ENCODE results near the gene CCL1. TPM values are rescaled to one million over a fixed set of nuclear protein-coding genes. Genes with fewer than 3 reads are reported as not detected.

Gene CCL1
- total RNA-seq, 1 donor from 2014 or later = not detected

DNA sequence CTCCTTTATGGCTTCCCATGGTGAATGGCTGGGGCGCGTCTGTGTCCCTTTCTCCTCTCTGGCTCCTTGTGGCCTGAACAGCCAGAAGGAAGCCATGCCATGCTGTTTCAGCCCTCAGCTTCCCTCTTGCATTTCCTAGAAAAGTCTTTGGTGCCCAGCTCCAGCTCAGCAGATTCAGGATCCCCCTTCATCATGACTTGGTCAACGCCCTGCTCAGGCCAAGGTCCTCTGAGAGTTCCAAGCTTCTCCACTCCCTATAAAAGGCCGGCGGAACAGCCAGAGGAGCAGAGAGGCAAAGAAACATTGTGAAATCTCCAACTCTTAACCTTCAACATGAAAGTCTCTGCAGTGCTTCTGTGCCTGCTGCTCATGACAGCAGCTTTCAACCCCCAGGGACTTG lies 6.8 kb downstream of the CCL1 start, which contains the start of gene CCL13:
Gene CCL13 (plus strand): TSS at position 287 of the 400 bp plus-strand sequence. CDS start 47 bp downstream, at position 334.
- H2AFZ ChIP-seq (ENCODE audit: low read depth, low read length) = no peak within 1 kb of the TSS
- DNase-seq (ENCODE audit: low read depth) (no peak), FAIRE-seq (no peak)
- H3K4me1 ChIP-seq (ENCODE audit: insufficient read depth, low read length) = no peaks in the 10 kb centered on the region
- H3K9me3 ChIP-seq (ENCODE audit: insufficient read depth, low read depth, low read length) = no peaks in the 10 kb centered on the region
- no peak within 1 kb of the TSS for H3K27ac Mint-ChIP-seq (ENCODE audit: unreplicated experiment)
- H3K27ac ChIP-seq (ENCODE audit: low read depth, low read length) = no peak within 1 kb of the TSS
- peaks cover 21% of the 10 kb centered on the region for H3K27me3 Mint-ChIP-seq (ENCODE audit: low read depth, unreplicated experiment)
- H3K4me2 ChIP-seq (ENCODE audit: low read length) = no peak within 1 kb of the TSS
- H3K4me3 Mint-ChIP-seq (ENCODE audit: unreplicated experiment) = no peak within 1 kb of the TSS
- no peak within 1 kb of the TSS for H3K9ac ChIP-seq (ENCODE audit: low read length)
- H4K20me1 ChIP-seq (ENCODE audit: insufficient read depth, low read length) = no peaks in the 10 kb centered on the region
- H3K36me3 ChIP-seq (ENCODE audit: insufficient read depth, low read length) = no peaks in the 10 kb centered on the region
- no peaks in the 10 kb centered on the region for H3K36me3 Mint-ChIP-seq (ENCODE audit: low read depth, unreplicated experiment)
- H3K4me3 ChIP-seq (ENCODE audit: insufficient read depth, low read depth, low read length) = no peak within 1 kb of the TSS
- H3K79me2 ChIP-seq (ENCODE audit: insufficient read depth, low read length) = no peaks in the 10 kb centered on the region
- peaks cover 7% of the 10 kb centered on the region for H3K9me3 Mint-ChIP-seq (ENCODE audit: unreplicated experiment)
- TF ChIP-seq EZH2 (IDR thresholded peaks at IDR 0.05; ENCODE audit: insufficient read depth, low read length) = no peak
- TF ChIP-seq, protein P1, sequence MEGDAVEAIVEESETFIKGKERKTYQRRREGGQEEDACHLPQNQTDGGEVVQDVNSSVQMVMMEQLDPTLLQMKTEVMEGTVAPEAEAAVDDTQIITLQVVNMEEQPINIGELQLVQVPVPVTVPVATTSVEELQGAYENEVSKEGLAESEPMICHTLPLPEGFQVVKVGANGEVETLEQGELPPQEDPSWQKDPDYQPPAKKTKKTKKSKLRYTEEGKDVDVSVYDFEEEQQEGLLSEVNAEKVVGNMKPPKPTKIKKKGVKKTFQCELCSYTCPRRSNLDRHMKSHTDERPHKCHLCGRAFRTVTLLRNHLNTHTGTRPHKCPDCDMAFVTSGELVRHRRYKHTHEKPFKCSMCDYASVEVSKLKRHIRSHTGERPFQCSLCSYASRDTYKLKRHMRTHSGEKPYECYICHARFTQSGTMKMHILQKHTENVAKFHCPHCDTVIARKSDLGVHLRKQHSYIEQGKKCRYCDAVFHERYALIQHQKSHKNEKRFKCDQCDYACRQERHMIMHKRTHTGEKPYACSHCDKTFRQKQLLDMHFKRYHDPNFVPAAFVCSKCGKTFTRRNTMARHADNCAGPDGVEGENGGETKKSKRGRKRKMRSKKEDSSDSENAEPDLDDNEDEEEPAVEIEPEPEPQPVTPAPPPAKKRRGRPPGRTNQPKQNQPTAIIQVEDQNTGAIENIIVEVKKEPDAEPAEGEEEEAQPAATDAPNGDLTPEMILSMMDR (IDR thresholded peaks at IDR 0.05; ENCODE audit: insufficient read depth, low read depth, low read length) = no peak
- no peaks in the 10 kb centered on the region for H3K27me3 ChIP-seq (ENCODE audit: insufficient read depth, low read length)
- no peaks in the 10 kb centered on the region for H3K4me1 Mint-ChIP-seq (ENCODE audit: low read depth, unreplicated experiment)

DNA sequence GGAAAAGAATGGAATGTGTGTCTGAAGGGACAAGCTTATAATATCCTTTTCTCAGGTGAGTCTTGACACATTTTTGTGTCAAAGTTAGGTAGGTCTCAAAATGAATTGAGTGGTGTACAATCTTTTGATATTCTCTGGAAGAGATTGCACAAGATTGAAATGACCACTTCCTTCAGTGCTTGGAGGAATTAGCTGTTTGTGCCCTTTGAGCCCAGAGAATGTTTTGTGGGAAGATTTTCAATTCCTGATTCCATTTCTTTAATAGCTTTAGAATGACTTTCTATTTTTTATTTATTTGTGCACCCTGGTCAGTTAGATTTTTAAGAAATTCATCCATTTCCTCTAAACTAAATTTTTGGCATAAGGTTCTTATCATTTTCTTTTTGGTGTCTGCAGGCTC lies 8.4 kb downstream of the CCL1 start:
- Histone ChIP-seq H4K20me1 (ENCODE audit: insufficient read depth, low read length) (no peaks in the 10 kb centered on the region), H3K4me2 (ENCODE audit: low read length) (no peak overlapping the region), H3K36me3 (ENCODE audit: insufficient read depth, low read length) (no peaks in the 10 kb centered on the region), H2AFZ (ENCODE audit: low read depth, low read length) (no peak overlapping the region), H3K4me3 (ENCODE audit: insufficient read depth, low read depth, low read length) (no peak overlapping the region), H3K9ac (ENCODE audit: low read length) (no peak overlapping the region), H3K27ac (ENCODE audit: low read depth, low read length) (no peak overlapping the region), H3K27me3 (ENCODE audit: insufficient read depth, low read length) (no peaks in the 10 kb centered on the region), H3K4me1 (ENCODE audit: insufficient read depth, low read length) (no peaks in the 10 kb centered on the region), H3K9me3 (ENCODE audit: insufficient read depth, low read depth, low read length) (no peaks in the 10 kb centered on the region), H3K79me2 (ENCODE audit: insufficient read depth, low read length) (no peaks in the 10 kb centered on the region)
- Mint-ChIP-seq H3K36me3 (ENCODE audit: low read depth, unreplicated experiment) (no peaks in the 10 kb centered on the region), H3K9me3 (ENCODE audit: unreplicated experiment) (peaks cover 7% of the 10 kb centered on the region), H3K4me3 (ENCODE audit: unreplicated experiment) (no peak overlapping the region), H3K27me3 (ENCODE audit: low read depth, unreplicated experiment) (peaks cover 21% of the 10 kb centered on the region), H3K4me1 (ENCODE audit: low read depth, unreplicated experiment) (no peaks in the 10 kb centered on the region), H3K27ac (ENCODE audit: unreplicated experiment) (no peak overlapping the region)
- DNase-seq (ENCODE audit: low read depth) = peak; percentile 3
- FAIRE-seq = no peak
- TF ChIP-seq, protein P1 (IDR thresholded peaks at IDR 0.05; ENCODE audit: insufficient read depth, low read depth, low read length) = no peak
- TF ChIP-seq EZH2 (IDR thresholded peaks at IDR 0.05; ENCODE audit: insufficient read depth, low read length) = no peak

DNA sequence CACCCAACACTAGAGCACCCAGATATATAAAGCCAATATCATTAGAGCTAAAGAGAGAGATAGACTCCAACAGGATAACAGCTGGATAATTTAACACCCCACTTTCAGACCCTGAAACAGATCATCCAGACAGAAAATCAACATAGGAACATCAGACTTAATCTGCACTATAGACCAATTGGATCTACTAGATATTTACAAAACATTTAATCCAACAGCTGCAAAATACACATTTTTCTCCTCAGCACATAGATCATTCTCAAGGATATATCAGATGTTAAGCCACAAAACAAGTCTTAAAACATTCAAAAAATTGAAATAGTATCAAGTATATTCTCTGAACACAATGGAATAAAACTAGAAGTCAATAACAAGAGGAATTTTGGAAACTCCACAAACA lies 10.8 kb downstream of the CCL1 start:
- TF ChIP-seq, protein P1 (IDR thresholded peaks at IDR 0.05; ENCODE audit: insufficient read depth, low read depth, low read length) = no peak
- no peak for TF ChIP-seq EZH2 (IDR thresholded peaks at IDR 0.05; ENCODE audit: insufficient read depth, low read length)
- no peaks in the 10 kb centered on the region for H3K36me3 ChIP-seq (ENCODE audit: insufficient read depth, low read length)
- H3K79me2 ChIP-seq (ENCODE audit: insufficient read depth, low read length) = no peaks in the 10 kb centered on the region
- no peaks in the 10 kb centered on the region for H3K4me1 ChIP-seq (ENCODE audit: insufficient read depth, low read length)
- H3K27me3 ChIP-seq (ENCODE audit: insufficient read depth, low read length) = peaks cover 3% of the 10 kb centered on the region
- FAIRE-seq = no peak
- no peak overlapping the region for H3K9ac ChIP-seq (ENCODE audit: low read length)
- Mint-ChIP-seq H3K27ac (ENCODE audit: unreplicated experiment) (no peak overlapping the region), H3K4me1 (ENCODE audit: low read depth, unreplicated experiment) (no peaks in the 10 kb centered on the region), H3K4me3 (ENCODE audit: unreplicated experiment) (no peak overlapping the region), H3K27me3 (ENCODE audit: low read depth, unreplicated experiment) (peaks cover 15% of the 10 kb centered on the region), H3K36me3 (ENCODE audit: low read depth, unreplicated experiment) (no peaks in the 10 kb centered on the region), H3K9me3 (ENCODE audit: unreplicated experiment) (peaks cover 7% of the 10 kb centered on the region)
- no peak overlapping the region for H3K4me3 ChIP-seq (ENCODE audit: insufficient read depth, low read depth, low read length)
- H3K27ac ChIP-seq (ENCODE audit: low read depth, low read length) = no peak overlapping the region
- H3K9me3 ChIP-seq (ENCODE audit: insufficient read depth, low read depth, low read length) = no peaks in the 10 kb centered on the region
- no peaks in the 10 kb centered on the region for H4K20me1 ChIP-seq (ENCODE audit: insufficient read depth, low read length)
- no peak overlapping the region for H3K4me2 ChIP-seq (ENCODE audit: low read length)
- DNase-seq (ENCODE audit: low read depth) = no peak
- H2AFZ ChIP-seq (ENCODE audit: low read depth, low read length) = no peak overlapping the region

Measured in astrocyte (in vitro differentiated cells and primary cell).